ENCODE measurements around the gene PRM1. TPM values are rescaled to one million over a fixed set of nuclear protein-coding genes. Genes with fewer than 3 reads are reported as not detected.
"Not testable (repeated sequence)": the region's sequence is repeated elsewhere in the genome, so short reads cannot be mapped to it uniquely, and the experiment has no call there.

Gene PRM1
- polyA plus RNA-seq, 2 donors = not detected

DNA sequence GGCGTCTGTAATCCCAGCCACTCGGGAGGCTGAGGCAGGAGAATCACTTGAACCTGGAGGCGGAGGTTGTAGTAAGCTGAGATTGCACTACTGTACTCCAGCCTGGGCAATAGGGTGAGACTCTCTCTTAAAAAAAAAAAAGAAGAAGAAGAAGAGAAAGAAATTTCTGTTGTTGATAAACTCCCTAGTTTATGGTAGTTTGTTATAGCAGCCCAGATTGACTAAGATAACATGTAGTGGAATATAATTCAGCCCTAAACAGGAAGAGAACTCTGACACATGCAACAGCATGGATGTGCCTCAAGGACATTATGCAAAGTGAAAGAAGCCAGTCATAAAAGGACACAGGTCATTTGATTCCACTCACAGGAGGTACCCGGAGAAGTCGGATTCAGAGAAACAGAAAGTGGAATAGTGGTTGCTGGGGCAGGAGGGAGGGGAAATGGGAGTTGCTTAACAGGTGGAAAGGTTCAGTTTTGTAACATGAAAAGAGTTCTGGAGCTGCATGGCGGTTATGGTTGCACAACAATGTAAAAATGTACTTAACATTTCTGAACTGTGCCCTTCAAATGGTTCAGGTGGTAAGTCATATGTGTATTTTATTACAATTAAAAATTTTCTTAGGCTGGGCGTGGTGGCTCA, 26.0 kb upstream of the PRM1 start:
- Histone ChIP-seq H3K27ac (ENCODE audit: low read depth in 2 of 2, low read length in 1 of 2) (no peak overlapping the region), H3K27me3 (ENCODE audit: control insufficient read depth in 1 of 2, insufficient read depth in 2 of 2, low read length in 2 of 2) (no peaks in the 10 kb centered on the region), H3K4me1 (ENCODE audit: control insufficient read depth in 2 of 2, insufficient read depth in 2 of 2, low read length in 1 of 2) (peaks cover 0 to 2% of the 10 kb centered on the region in 2 donors), H3K36me3 (ENCODE audit: control insufficient read depth in 2 of 2, insufficient read depth in 2 of 2, low read length in 1 of 2) (no peaks in the 10 kb centered on the region), H3K9me3 (ENCODE audit: control insufficient read depth in 2 of 2, insufficient read depth in 1 of 2, low read depth in 1 of 2, low read length in 1 of 2) (no peaks in the 10 kb centered on the region), H3K4me3 (ENCODE audit: low read depth in 1 of 2, low read length in 2 of 2) (no peak overlapping the region)
- WGBS, 2 donors = 74 to 75% methylated on average over 7 of the region's 7 CpGs

- peaks cover 0 to 2% of the 10 kb centered on the region in 2 donors for H3K4me1 ChIP-seq (ENCODE audit: control insufficient read depth in 2 of 2, insufficient read depth in 2 of 2, low read length in 1 of 2)
- no peak overlapping the region for H3K27ac ChIP-seq (ENCODE audit: low read depth in 2 of 2, low read length in 1 of 2)
- 90 to 92% methylated on average over 8 of the region's 8 CpGs for WGBS, 2 donors
- no peaks in the 10 kb centered on the region for H3K9me3 ChIP-seq (ENCODE audit: control insufficient read depth in 2 of 2, insufficient read depth in 1 of 2, low read depth in 1 of 2, low read length in 1 of 2)
- H3K27me3 ChIP-seq (ENCODE audit: control insufficient read depth in 1 of 2, insufficient read depth in 2 of 2, low read length in 2 of 2) = no peaks in the 10 kb centered on the region
- H3K36me3 ChIP-seq (ENCODE audit: control insufficient read depth in 2 of 2, insufficient read depth in 2 of 2, low read length in 1 of 2) = no peaks in the 10 kb centered on the region
- H3K4me3 ChIP-seq (ENCODE audit: low read depth in 1 of 2, low read length in 2 of 2) = no peak overlapping the region
Measured at GRCh38 chr16:11306381-11306780, 25.3 kb upstream of the PRM1 start.

- Histone ChIP-seq H3K4me3 (ENCODE audit: low read depth in 1 of 2, low read length in 2 of 2) (no peak overlapping the region), H3K9me3 (ENCODE audit: control insufficient read depth in 2 of 2, insufficient read depth in 1 of 2, low read depth in 1 of 2, low read length in 1 of 2) (no peaks in the 10 kb centered on the region), H3K27ac (ENCODE audit: low read depth in 2 of 2, low read length in 1 of 2) (no peak overlapping the region), H3K27me3 (ENCODE audit: control insufficient read depth in 1 of 2, insufficient read depth in 2 of 2, low read length in 2 of 2) (no peaks in the 10 kb centered on the region), H3K36me3 (ENCODE audit: control insufficient read depth in 2 of 2, insufficient read depth in 2 of 2, low read length in 1 of 2) (no peaks in the 10 kb centered on the region), H3K4me1 (ENCODE audit: control insufficient read depth in 2 of 2, insufficient read depth in 2 of 2, low read length in 1 of 2) (peaks cover 0 to 2% of the 10 kb centered on the region in 2 donors)
- 61 to 69% methylated on average over 18 of the region's 18 CpGs for WGBS, 2 donors
Measured at GRCh38 chr16:11303405-11304138, 22.4 kb upstream of the PRM1 start.

GRCh38 chr16:11302977-11303376, 21.8 kb upstream of the PRM1 start:
- Histone ChIP-seq H3K4me3 (ENCODE audit: low read depth in 1 of 2, low read length in 2 of 2) (no peak overlapping the region), H3K9me3 (ENCODE audit: control insufficient read depth in 2 of 2, insufficient read depth in 1 of 2, low read depth in 1 of 2, low read length in 1 of 2) (no peaks in the 10 kb centered on the region), H3K4me1 (ENCODE audit: control insufficient read depth in 2 of 2, insufficient read depth in 2 of 2, low read length in 1 of 2) (peaks cover 0 to 2% of the 10 kb centered on the region in 2 donors), H3K27me3 (ENCODE audit: control insufficient read depth in 1 of 2, insufficient read depth in 2 of 2, low read length in 2 of 2) (no peaks in the 10 kb centered on the region), H3K27ac (ENCODE audit: low read depth in 2 of 2, low read length in 1 of 2) (no peak overlapping the region), H3K36me3 (ENCODE audit: control insufficient read depth in 2 of 2, insufficient read depth in 2 of 2, low read length in 1 of 2) (no peaks in the 10 kb centered on the region)
- WGBS, 2 donors = 62 to 70% methylated on average over 4 of the region's 4 CpGs

DNA sequence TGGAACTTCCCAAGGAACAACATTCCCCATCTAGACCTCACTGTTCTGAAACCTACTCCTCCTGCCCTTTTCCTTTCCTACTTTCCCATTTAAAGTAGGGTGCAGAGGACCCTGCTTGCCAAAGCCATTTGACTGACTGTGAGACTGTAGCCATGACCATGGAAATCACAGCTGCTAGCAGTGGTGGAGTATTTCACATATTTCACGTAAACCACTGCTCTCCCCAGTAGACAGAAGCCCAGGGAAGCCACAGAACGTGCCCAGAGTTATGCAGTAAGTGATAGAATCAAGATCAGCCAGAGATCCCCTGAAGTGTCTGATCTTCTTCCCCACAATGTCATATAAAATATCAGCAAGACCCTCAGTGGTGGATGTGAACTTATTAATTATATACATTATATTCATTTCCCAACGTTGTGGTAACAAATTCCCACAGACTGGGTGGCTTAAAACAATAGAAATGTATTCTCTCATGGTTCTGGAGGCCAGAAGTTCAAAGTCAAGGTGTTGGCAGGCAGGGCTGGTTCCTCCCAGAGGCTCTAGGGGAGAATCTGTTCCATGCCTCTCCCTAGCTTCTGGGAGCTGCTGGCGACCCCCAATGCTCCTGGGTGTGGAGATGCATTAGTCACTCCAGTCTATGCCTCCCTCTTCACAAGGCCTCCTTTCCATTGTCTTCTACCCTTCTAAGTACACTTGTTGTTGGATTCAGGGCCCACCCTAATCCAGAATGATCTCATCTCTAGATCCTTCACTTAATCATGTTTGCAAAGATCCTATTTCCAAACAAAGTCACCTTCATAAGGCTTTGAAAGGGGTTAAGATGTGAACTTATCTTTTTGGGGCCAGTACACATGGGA, 20.7 kb upstream of the PRM1 start:
- no peaks in the 10 kb centered on the region for H3K36me3 ChIP-seq (ENCODE audit: control insufficient read depth in 2 of 2, insufficient read depth in 2 of 2, low read length in 1 of 2)
- H3K27me3 ChIP-seq (ENCODE audit: control insufficient read depth in 1 of 2, insufficient read depth in 2 of 2, low read length in 2 of 2) = no peaks in the 10 kb centered on the region
- H3K4me3 ChIP-seq (ENCODE audit: low read depth in 1 of 2, low read length in 2 of 2) = no peak overlapping the region
- H3K9me3 ChIP-seq (ENCODE audit: control insufficient read depth in 2 of 2, insufficient read depth in 1 of 2, low read depth in 1 of 2, low read length in 1 of 2) = no peaks in the 10 kb centered on the region
- no peak overlapping the region for H3K27ac ChIP-seq (ENCODE audit: low read depth in 2 of 2, low read length in 1 of 2)
- WGBS, 2 donors = 64 to 65% methylated on average over 4 of the region's 4 CpGs
- peaks cover 0 to 5% of the 10 kb centered on the region in 2 donors for H3K4me1 ChIP-seq (ENCODE audit: control insufficient read depth in 2 of 2, insufficient read depth in 2 of 2, low read length in 1 of 2)

- peaks cover 0 to 5% of the 10 kb centered on the region in 2 donors for H3K4me1 ChIP-seq (ENCODE audit: control insufficient read depth in 2 of 2, insufficient read depth in 2 of 2, low read length in 1 of 2)
- H3K27ac ChIP-seq (ENCODE audit: low read depth in 2 of 2, low read length in 1 of 2) = no peak overlapping the region
- H3K27me3 ChIP-seq (ENCODE audit: control insufficient read depth in 1 of 2, insufficient read depth in 2 of 2, low read length in 2 of 2) = no peaks in the 10 kb centered on the region
- H3K4me3 ChIP-seq (ENCODE audit: low read depth in 1 of 2, low read length in 2 of 2) = no peak overlapping the region
- no peaks in the 10 kb centered on the region for H3K36me3 ChIP-seq (ENCODE audit: control insufficient read depth in 2 of 2, insufficient read depth in 2 of 2, low read length in 1 of 2)
- 85 to 87% methylated on average over 7 of the region's 7 CpGs for WGBS, 2 donors
- H3K9me3 ChIP-seq (ENCODE audit: control insufficient read depth in 2 of 2, insufficient read depth in 1 of 2, low read depth in 1 of 2, low read length in 1 of 2) = no peaks in the 10 kb centered on the region
Measured at GRCh38 chr16:11300560-11300892, 19.4 kb upstream of the PRM1 start.

DNA sequence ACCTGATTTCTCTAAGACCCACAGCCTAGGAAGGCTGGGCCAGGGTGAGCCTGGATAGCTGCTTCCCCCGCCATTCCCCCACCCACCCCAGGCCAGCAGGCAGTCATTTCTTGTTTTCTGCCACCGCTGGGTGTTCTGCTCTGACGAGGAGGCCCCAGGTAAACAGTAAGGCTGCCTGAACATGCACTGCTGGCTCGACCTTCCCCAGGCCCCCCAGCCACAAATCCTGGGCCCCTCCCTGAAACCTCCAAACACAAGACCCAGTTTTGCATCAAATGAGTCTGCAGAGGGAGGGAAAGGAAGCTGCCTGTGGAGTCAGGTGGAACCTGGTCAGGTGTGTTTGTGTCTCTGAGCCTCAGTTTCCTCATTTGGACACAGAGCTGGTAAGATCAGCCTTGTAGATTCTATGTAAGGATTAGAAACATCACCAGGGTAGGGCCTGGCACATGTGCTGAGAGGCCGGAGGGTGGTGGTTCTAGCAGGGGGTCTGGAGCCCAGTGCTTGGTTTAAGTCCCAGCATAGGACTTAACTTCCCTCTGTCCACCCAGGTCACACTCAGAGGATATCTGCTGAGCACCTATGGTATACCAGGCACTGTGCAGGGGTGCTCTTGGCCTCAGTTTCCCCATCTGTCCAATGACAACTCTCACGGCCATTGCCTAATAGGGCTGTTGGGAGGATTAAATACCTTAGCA, 18.9 kb upstream of the PRM1 start:
- Histone ChIP-seq H3K27me3 (ENCODE audit: control insufficient read depth in 1 of 2, insufficient read depth in 2 of 2, low read length in 2 of 2) (no peaks in the 10 kb centered on the region), H3K36me3 (ENCODE audit: control insufficient read depth in 2 of 2, insufficient read depth in 2 of 2, low read length in 1 of 2) (no peaks in the 10 kb centered on the region), H3K4me1 (ENCODE audit: control insufficient read depth in 2 of 2, insufficient read depth in 2 of 2, low read length in 1 of 2) (peaks cover 0 to 5% of the 10 kb centered on the region in 2 donors), H3K9me3 (ENCODE audit: control insufficient read depth in 2 of 2, insufficient read depth in 1 of 2, low read depth in 1 of 2, low read length in 1 of 2) (no peaks in the 10 kb centered on the region), H3K27ac (ENCODE audit: low read depth in 2 of 2, low read length in 1 of 2) (no peak overlapping the region), H3K4me3 (ENCODE audit: low read depth in 1 of 2, low read length in 2 of 2) (no peak overlapping the region)
- 71 to 77% methylated on average over 6 of the region's 6 CpGs for WGBS, 2 donors

GRCh38 chr16:11298950-11299547, 17.9 kb upstream of the PRM1 start:
- H3K27ac ChIP-seq (ENCODE audit: low read depth in 2 of 2, low read length in 1 of 2); H3K36me3 ChIP-seq (ENCODE audit: control insufficient read depth in 2 of 2, insufficient read depth in 2 of 2, low read length in 1 of 2); H3K9me3 ChIP-seq (ENCODE audit: control insufficient read depth in 2 of 2, insufficient read depth in 1 of 2, low read depth in 1 of 2, low read length in 1 of 2); H3K4me1 ChIP-seq (ENCODE audit: control insufficient read depth in 2 of 2, insufficient read depth in 2 of 2, low read length in 1 of 2); H3K4me3 ChIP-seq (ENCODE audit: low read depth in 1 of 2, low read length in 2 of 2); H3K27me3 ChIP-seq (ENCODE audit: control insufficient read depth in 1 of 2, insufficient read depth in 2 of 2, low read length in 2 of 2): not testable (repeated sequence)
- 70 to 73% methylated on average over 13 of the region's 13 CpGs for WGBS, 2 donors
